ENCODE measurements around the gene MMD.

DNA sequence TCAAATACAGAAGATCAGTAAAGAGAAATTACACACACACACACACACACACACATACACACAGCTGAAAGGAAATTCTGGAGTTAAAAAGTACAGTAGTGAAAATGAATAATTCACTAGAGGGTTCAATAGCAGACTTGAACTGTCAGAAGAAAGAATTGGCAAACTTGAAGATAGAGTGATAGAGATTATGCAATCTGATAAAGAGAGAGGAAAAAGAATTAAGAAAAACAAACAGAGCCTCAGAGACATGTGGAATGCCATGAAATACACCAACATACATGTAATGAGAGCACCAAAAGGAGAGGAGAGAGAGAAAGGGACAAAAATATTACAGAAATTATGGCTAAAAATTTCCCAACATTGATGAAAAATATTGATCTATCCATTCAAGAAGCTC, 60.7 kb downstream of the MMD start:
- TF ChIP-seq, protein P1, sequence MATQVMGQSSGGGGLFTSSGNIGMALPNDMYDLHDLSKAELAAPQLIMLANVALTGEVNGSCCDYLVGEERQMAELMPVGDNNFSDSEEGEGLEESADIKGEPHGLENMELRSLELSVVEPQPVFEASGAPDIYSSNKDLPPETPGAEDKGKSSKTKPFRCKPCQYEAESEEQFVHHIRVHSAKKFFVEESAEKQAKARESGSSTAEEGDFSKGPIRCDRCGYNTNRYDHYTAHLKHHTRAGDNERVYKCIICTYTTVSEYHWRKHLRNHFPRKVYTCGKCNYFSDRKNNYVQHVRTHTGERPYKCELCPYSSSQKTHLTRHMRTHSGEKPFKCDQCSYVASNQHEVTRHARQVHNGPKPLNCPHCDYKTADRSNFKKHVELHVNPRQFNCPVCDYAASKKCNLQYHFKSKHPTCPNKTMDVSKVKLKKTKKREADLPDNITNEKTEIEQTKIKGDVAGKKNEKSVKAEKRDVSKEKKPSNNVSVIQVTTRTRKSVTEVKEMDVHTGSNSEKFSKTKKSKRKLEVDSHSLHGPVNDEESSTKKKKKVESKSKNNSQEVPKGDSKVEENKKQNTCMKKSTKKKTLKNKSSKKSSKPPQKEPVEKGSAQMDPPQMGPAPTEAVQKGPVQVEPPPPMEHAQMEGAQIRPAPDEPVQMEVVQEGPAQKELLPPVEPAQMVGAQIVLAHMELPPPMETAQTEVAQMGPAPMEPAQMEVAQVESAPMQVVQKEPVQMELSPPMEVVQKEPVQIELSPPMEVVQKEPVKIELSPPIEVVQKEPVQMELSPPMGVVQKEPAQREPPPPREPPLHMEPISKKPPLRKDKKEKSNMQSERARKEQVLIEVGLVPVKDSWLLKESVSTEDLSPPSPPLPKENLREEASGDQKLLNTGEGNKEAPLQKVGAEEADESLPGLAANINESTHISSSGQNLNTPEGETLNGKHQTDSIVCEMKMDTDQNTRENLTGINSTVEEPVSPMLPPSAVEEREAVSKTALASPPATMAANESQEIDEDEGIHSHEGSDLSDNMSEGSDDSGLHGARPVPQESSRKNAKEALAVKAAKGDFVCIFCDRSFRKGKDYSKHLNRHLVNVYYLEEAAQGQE (IDR thresholded peaks at IDR 0.05; ENCODE audit: insufficient replicate concordance, low read depth), result no peak
- no peak for TF ChIP-seq POLR2AphosphoS5 (IDR thresholded peaks at IDR 0.05; ENCODE audit: low read depth)

Data from HL-60 (cell line).